WTC11 (cell line): ENCODE data around the gene CDH7. TPM values are rescaled to one million over a fixed set of nuclear protein-coding genes. Genes with fewer than 3 reads are reported as not detected.

Source experiments
- ATAC-seq: fragments of 200-7000 bp; cut with Tn5 transposase; 2 replicates; pipeline ENCODE4 v1.10.0; 2021; ENCODE audit warnings: mild to moderate bottlenecking, moderate library complexity
- CTCF ChIA-PET: fragments of 300-600 bp; sonication (Branson Sonifier 250); formaldehyde crosslinking; loops from one replicate; lab custom pipeline; 2021; ENCODE audit warnings: antibody characterized with exemption; lab: Charles Lee
- POLR2A ChIA-PET: fragments of 350-600 bp; sonication (Branson Sonifier 250); formaldehyde crosslinking; loops from one replicate; lab custom pipeline; 2021; ENCODE audit warnings: antibody characterized with exemption; lab: Charles Lee
- DNase-seq: peaks from one replicate; pipeline ENCODE4 v3.0.0; 2021; ENCODE audit warnings: low spot score
- H3K27ac Mint-ChIP-seq: 2 replicates; pipeline ENCODE4 v1.8.0; 2021; ENCODE audit warnings: mixed read lengths
- H3K27me3 Mint-ChIP-seq: 2 replicates; pipeline ENCODE4 v1.8.0; 2021; ENCODE audit warnings: low read depth, mild to moderate bottlenecking, moderate library complexity, mixed read lengths
- H3K36me3 Mint-ChIP-seq: 2 replicates; pipeline ENCODE4 v1.8.0; 2021; ENCODE audit warnings: mixed read lengths
- H3K4me1 Mint-ChIP-seq: 2 replicates; pipeline ENCODE4 v1.8.0; 2022; ENCODE audit warnings: mixed read lengths
- H3K4me3 Mint-ChIP-seq: 2 replicates; pipeline ENCODE4 v1.8.0; 2021; ENCODE audit warnings: mild to moderate bottlenecking, moderate library complexity, mixed read lengths
- H3K9me3 Mint-ChIP-seq: 2 replicates; pipeline ENCODE4 v1.8.0; 2021; ENCODE audit warnings: mixed read lengths
- ARID4B ChIP-seq: sonication (generic); formaldehyde crosslinking; IDR thresholded peaks from 2 replicates; pipeline ENCODE4 v1.8.0; 2023; ENCODE audit warnings: missing genetic modification reagents, mild to moderate bottlenecking, borderline replicate concordance
- ATF2 ChIP-seq: sonication (generic); formaldehyde crosslinking; IDR thresholded peaks from 2 replicates; pipeline ENCODE4 v1.8.1; 2022; ENCODE audit warnings: low read depth, missing genetic modification reagents, borderline replicate concordance
- CDX4 ChIP-seq: fragments of 250-450 bp; sonication (Bioruptor Pico); IDR thresholded peaks from 2 replicates; pipeline ENCODE4 v1.9.0; 2021; ENCODE audit warnings: moderate library complexity, mild to moderate bottlenecking, inconsistent platforms, borderline replicate concordance
- ELF4 ChIP-seq: sonication (generic); formaldehyde crosslinking; IDR thresholded peaks from 2 replicates; pipeline ENCODE4 v1.8.1; 2022; ENCODE audit warnings: low read depth, mild to moderate bottlenecking, moderate library complexity, missing genetic modification reagents
- ETV6 ChIP-seq: sonication (generic); formaldehyde crosslinking; IDR thresholded peaks from 2 replicates; pipeline ENCODE4 v1.8.1; 2022; ENCODE audit warnings: mild to moderate bottlenecking, missing genetic modification reagents
- GRHL2 ChIP-seq: fragments of 250-450 bp; sonication (Bioruptor Pico); IDR thresholded peaks from 2 replicates; pipeline ENCODE4 v1.8.0; 2022; ENCODE audit warnings: mild to moderate bottlenecking, moderate library complexity; ENCODE audit not compliant: insufficient replicate concordance, severe bottlenecking
- GTF2I ChIP-seq: fragments of 250-450 bp; sonication (Bioruptor Pico); conservative IDR thresholded peaks from 2 replicates; pipeline ENCODE4 v1.4.0; 2021; ENCODE audit warnings: mild to moderate bottlenecking
- IRF1 ChIP-seq: sonication (generic); formaldehyde crosslinking; IDR thresholded peaks from 2 replicates; pipeline ENCODE4 v1.8.0; 2023; ENCODE audit warnings: missing genetic modification reagents
- MLX ChIP-seq: sonication (generic); formaldehyde crosslinking; IDR thresholded peaks from 2 replicates; pipeline ENCODE4 v1.8.1; 2023; ENCODE audit warnings: mild to moderate bottlenecking, missing genetic modification reagents, moderate library complexity
- NFYB ChIP-seq: sonication (generic); formaldehyde crosslinking; conservative IDR thresholded peaks from 2 replicates; pipeline ENCODE4 v1.8.0; 2022; ENCODE audit warnings: low read depth, missing genetic modification reagents
- NR1H2 ChIP-seq: sonication (generic); formaldehyde crosslinking; IDR thresholded peaks from 2 replicates; pipeline ENCODE4 v1.9.0; 2021; ENCODE audit warnings: mild to moderate bottlenecking, moderate library complexity, missing genetic modification reagents
- NR2C2 ChIP-seq: sonication (generic); formaldehyde crosslinking; IDR thresholded peaks from 2 replicates; pipeline ENCODE4 v1.8.0; 2022; ENCODE audit warnings: mild to moderate bottlenecking, missing genetic modification reagents
- NR3C1 ChIP-seq: sonication (generic); formaldehyde crosslinking; conservative IDR thresholded peaks from 2 replicates; pipeline ENCODE4 v1.8.1; 2023; ENCODE audit warnings: low read depth, mild to moderate bottlenecking, missing genetic modification reagents
- SMAD4 ChIP-seq: sonication (generic); formaldehyde crosslinking; IDR thresholded peaks from 2 replicates; pipeline ENCODE4 v1.8.0; 2022; ENCODE audit warnings: mild to moderate bottlenecking, missing genetic modification reagents
- SOX15 ChIP-seq: fragments of 250-450 bp; sonication (Bioruptor Pico); IDR thresholded peaks from 2 replicates; pipeline ENCODE4 v1.9.0; 2021; ENCODE audit warnings: mild to moderate bottlenecking
- TCF7 ChIP-seq: sonication (generic); formaldehyde crosslinking; IDR thresholded peaks from 2 replicates; pipeline ENCODE4 v1.8.0; 2022; ENCODE audit warnings: mild to moderate bottlenecking, low read depth, missing genetic modification reagents, moderate library complexity
- TP53 ChIP-seq: sonication (generic); formaldehyde crosslinking; IDR thresholded peaks from 2 replicates; pipeline ENCODE4 v1.8.1; 2023; ENCODE audit warnings: mild to moderate bottlenecking, missing genetic modification reagents
- ZNF532 ChIP-seq: fragments of 250-450 bp; sonication (Bioruptor Pico); IDR thresholded peaks from 2 replicates; pipeline ENCODE4 v1.9.0; 2021; ENCODE audit warnings: mild to moderate bottlenecking, borderline replicate concordance
- ZSCAN18 ChIP-seq: fragments of 250-450 bp; sonication (Bioruptor Pico); IDR thresholded peaks from 2 replicates; pipeline ENCODE4 v2.1.2; 2022; ENCODE audit warnings: mild to moderate bottlenecking, moderate library complexity
- total RNA-seq: library from RNA; stranded (reverse); gene quantifications from 3 replicates; pipeline ENCODE4 v1.2.3, GENCODE V29; 2021

The CDH7 gene
- total RNA-seq, 1 experiment from 2014 or later: 1.3 TPM

- ChIA-PET CTCF (no interaction called here), POLR2A (no interaction called here)
- DNase-seq (no peak), ATAC-seq (no peak)
- no peak overlapping the region for H3K4me3 Mint-ChIP-seq
- no peaks in the 10 kb centered on the region for H3K36me3 Mint-ChIP-seq
- no peaks in the 10 kb centered on the region for H3K9me3 Mint-ChIP-seq
- no peaks in the 10 kb centered on the region for H3K27me3 Mint-ChIP-seq
- H3K4me1 Mint-ChIP-seq: peaks cover 20% of the 10 kb centered on the region
- TF ChIP-seq NR3C1 (no peak), ETV6 (CRISPR knock-in tag) (no peak), NFYB (CRISPR knock-in tag) (no peak), TCF7 (CRISPR knock-in tag) (no peak), GTF2I (CRISPR knock-in tag) (no peak), NR1H2 (CRISPR knock-in tag) (no peak), NR2C2 (CRISPR knock-in tag) (no peak), ZNF532 (no peak), ATF2 (CRISPR knock-in tag) (no peak), TP53 (CRISPR knock-in tag) (no peak), ZSCAN18 (no peak), CDX4 (CRISPR knock-in tag) (no peak)
- H3K27ac Mint-ChIP-seq: no peak overlapping the region
These were observed 95.3 kb downstream of the CDH7 start for GRCh38 chr18:65846107-65846506.

GRCh38 chr18:65852273-65852672 is 101.5 kb downstream of the CDH7 start:
- ATAC-seq (no peak), DNase-seq (no peak)
- TF ChIP-seq IRF1: no peak
- TF ChIP-seq GTF2I (CRISPR knock-in tag): no peak
- Mint-ChIP-seq H3K4me1 (peaks cover 14% of the 10 kb centered on the region), H3K36me3 (no peaks in the 10 kb centered on the region), H3K27me3 (no peaks in the 10 kb centered on the region), H3K27ac (no peak overlapping the region), H3K4me3 (no peak overlapping the region), H3K9me3 (no peaks in the 10 kb centered on the region)
- ChIA-PET POLR2A (no interaction called here), CTCF (no interaction called here)

- Mint-ChIP-seq H3K27me3 (no peaks in the 10 kb centered on the region), H3K4me1 (no peaks in the 10 kb centered on the region), H3K9me3 (no peaks in the 10 kb centered on the region), H3K36me3 (no peaks in the 10 kb centered on the region), H3K4me3 (no peak overlapping the region), H3K27ac (no peak overlapping the region)
- DNase-seq: no peak
- no peak for ATAC-seq
- ChIA-PET CTCF (no interaction called here), POLR2A (no interaction called here)
- no peak for TF ChIP-seq ARID4B (CRISPR knock-in tag)
- no peak for TF ChIP-seq ELF4
- TF ChIP-seq SOX15: no peak
- TF ChIP-seq SMAD4 (CRISPR knock-in tag): no peak
- no peak for TF ChIP-seq NR2C2 (CRISPR knock-in tag)
- TF ChIP-seq GRHL2 (CRISPR knock-in tag): no peak
- TF ChIP-seq MLX: no peak
These were observed 108.3 kb downstream of the CDH7 start for GRCh38 chr18:65859075-65859474.
